Brain microvascular endothelial cell (primary cell): ENCODE data around the gene LY6G5B.

ENCODE experiments used
- DNase-seq: peaks from one replicate; pipeline ENCODE4 v3.0.0-alpha.2; 2020
- H3K27ac ChIP-seq: fragments of 250-450 bp; sonication (Bioruptor Pico); 2 replicates; pipeline ENCODE4 v1.5.1; 2020; ENCODE audit warnings: mild to moderate bottlenecking, moderate library complexity
- H3K27me3 ChIP-seq: fragments of 250-450 bp; sonication (Bioruptor Pico); replicated peaks from 2 replicates; pipeline ENCODE4 v1.5.1; 2020; ENCODE audit warnings: mild to moderate bottlenecking
- H3K36me3 ChIP-seq: fragments of 250-450 bp; sonication (Bioruptor Pico); replicated peaks from 2 replicates; pipeline ENCODE4 v1.5.1; 2020; ENCODE audit warnings: mild to moderate bottlenecking
- H3K4me3 ChIP-seq: 2 replicates; pipeline ENCODE4 v1.5.1; 2011; ENCODE audit warnings: low read depth, mild to moderate bottlenecking, control low read depth, low read length, moderate library complexity
- in situ Hi-C: cut with HindIII; loops from 2 replicates; pipeline ENCODE4 v1.10.0; 2017; ENCODE audit warnings: low sequenced_read_pairs, low pct_ligation_motif_present
- TF ChIP-seq, protein P1 (sequence below): IDR thresholded peaks from 2 replicates; pipeline ENCODE4 v1.5.1; 2011; ENCODE audit warnings: low read depth, mild to moderate bottlenecking, moderate library complexity, low read length, control low read depth, inconsistent platforms; ENCODE audit errors: missing control alignments

The LY6G5B gene

DNA sequence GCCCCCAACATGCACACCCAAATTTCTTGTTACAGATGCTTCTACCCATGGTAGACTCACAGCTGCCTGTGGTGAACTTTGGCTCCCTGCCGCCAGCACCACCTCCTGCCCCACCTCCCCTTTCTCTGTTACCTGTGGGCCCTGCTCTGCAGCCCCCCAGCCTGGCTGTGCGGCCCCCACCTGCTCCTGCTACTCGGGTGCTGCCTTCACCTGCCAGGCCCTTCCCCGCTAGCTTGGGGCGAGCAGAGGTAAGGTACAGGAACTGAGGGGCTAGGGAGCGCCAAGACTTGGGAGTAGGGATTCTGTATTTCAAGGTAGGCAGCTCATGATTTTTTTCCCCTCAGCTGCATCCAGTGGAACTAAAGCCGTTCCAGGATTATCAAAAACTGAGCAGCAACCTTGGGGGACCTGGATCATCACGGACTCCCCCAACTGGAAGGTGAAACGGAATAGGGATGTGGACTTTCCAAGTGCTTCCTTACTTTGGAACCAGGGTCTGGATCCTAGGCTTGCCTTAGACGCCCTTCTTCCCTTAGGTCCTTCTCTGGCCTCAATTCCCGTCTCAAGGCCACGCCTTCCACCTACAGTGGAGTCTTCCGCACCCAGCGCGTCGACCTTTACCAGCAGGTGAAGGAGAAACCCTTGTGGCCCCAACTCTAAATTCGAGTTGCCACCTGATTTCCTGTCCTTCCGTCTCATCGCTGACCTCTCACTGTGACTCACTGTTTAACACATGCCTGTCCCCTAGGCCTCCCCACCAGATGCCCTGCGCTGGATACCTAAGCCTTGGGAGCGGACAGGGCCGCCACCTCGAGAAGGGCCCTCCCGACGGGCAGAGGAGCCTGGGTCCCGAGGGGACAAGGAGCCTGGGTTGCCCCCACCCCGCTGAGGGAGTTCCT is 32.8 kb upstream of the LY6G5B start:
- TF ChIP-seq, protein P1, sequence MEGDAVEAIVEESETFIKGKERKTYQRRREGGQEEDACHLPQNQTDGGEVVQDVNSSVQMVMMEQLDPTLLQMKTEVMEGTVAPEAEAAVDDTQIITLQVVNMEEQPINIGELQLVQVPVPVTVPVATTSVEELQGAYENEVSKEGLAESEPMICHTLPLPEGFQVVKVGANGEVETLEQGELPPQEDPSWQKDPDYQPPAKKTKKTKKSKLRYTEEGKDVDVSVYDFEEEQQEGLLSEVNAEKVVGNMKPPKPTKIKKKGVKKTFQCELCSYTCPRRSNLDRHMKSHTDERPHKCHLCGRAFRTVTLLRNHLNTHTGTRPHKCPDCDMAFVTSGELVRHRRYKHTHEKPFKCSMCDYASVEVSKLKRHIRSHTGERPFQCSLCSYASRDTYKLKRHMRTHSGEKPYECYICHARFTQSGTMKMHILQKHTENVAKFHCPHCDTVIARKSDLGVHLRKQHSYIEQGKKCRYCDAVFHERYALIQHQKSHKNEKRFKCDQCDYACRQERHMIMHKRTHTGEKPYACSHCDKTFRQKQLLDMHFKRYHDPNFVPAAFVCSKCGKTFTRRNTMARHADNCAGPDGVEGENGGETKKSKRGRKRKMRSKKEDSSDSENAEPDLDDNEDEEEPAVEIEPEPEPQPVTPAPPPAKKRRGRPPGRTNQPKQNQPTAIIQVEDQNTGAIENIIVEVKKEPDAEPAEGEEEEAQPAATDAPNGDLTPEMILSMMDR, result no peak
- no peaks in the 10 kb centered on the region for H3K27me3 ChIP-seq
- DNase-seq, result no peak
- in situ Hi-C loops, result no loop called here
- H3K4me3 ChIP-seq, result no peak overlapping the region
- peaks cover 91% of the 10 kb centered on the region for H3K36me3 ChIP-seq
- H3K27ac ChIP-seq, result no peak overlapping the region

DNA sequence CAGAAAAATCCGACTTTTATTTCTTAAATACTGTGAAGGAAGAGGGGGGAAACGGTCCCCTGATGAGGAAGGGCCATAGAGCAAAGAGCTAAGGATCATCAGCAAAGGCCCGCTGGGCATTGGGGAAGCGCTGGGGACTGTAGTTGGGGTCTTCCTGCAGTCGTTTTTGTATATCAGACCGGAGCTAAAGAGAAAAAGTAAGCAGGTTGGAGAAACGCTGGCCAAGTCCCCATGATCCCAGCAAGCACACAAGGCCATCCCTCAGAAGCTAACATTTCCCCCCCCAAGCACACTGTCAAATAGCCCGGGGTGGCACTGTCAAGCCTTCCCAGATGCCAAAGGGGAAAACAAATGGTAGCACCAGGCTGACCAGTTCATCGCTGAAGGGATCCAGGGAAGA is 30.7 kb upstream of the LY6G5B start:
- Histone ChIP-seq H3K36me3 (peaks cover 84% of the 10 kb centered on the region), H3K4me3 (no peak overlapping the region), H3K27me3 (no peaks in the 10 kb centered on the region), H3K27ac (no peak overlapping the region)
- no peak for DNase-seq
- in situ Hi-C loops, result no loop called here
- TF ChIP-seq, protein P1, result no peak

DNA sequence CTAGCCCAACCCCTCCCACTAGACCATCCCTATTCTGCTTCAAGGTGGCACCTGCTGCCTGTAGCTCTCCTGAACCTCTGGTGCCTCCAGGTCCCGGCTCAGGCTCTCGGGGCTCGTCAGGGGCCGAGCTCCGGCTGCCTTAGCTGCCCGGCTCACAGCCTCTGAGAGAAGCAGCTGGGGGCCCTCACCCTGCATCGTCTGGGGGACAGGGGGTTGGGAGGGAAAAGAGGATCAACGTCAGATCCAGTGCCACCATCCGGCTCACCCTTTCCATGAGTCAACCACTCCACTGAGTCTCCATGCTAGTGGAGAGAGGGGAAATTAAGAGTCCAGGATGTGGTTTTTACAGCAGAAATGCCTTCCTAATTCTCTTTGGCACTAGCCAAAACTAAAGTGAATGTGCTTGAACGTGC is 30.3 kb upstream of the LY6G5B start:
- in situ Hi-C loops, result no loop called here
- Histone ChIP-seq H3K36me3 (peaks cover 84% of the 10 kb centered on the region), H3K4me3 (no peak overlapping the region), H3K27ac (no peak overlapping the region), H3K27me3 (no peaks in the 10 kb centered on the region)
- peak; percentile 38 for DNase-seq
- TF ChIP-seq, protein P1, result no peak

DNA sequence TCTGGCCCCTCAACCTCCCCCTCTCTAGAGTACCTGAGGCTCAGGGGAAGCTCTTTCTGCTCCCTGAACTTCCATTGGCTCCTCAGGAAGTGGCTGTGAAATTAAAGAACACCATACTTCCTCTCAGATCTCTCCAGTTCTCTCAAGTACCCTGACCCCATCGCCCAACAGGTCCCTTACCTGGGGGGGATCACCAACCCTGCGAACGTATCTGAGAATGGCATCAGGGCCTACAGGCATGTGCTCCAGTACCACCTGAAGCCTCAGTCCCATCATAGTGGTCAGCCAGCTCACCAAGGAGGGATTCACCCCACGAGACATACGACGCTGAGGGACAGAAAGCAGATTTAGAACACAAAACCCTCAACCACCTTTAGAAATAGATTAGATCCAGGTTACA is 29.2 kb upstream of the LY6G5B start:
- no peak for DNase-seq
- Histone ChIP-seq H3K4me3 (no peak overlapping the region), H3K36me3 (peaks cover 82% of the 10 kb centered on the region), H3K27ac (no peak overlapping the region), H3K27me3 (no peaks in the 10 kb centered on the region)
- in situ Hi-C loops, result no loop called here
- TF ChIP-seq, protein P1, result no peak

DNA sequence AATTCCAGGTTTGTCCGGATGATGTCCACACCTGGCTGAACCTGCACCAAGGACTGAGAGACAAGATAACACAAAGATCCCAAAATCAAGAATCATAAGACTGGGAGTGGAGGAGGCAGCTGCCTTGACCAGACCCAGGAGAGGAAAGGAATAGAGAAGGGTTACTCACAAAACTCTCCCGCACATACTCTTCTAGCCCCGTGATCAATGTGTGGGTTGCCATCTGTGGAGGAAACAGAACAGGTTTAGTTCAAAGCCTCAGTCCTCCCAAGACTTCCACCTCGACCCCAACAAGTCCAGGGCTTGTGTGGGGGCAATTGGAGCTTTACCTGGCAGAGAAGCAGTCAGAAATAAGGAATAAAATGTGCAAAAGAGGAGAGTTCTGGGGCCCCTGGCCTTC is 28.4 kb upstream of the LY6G5B start:
- Histone ChIP-seq H3K4me3 (no peak overlapping the region), H3K27ac (no peak overlapping the region), H3K36me3 (peaks cover 80% of the 10 kb centered on the region), H3K27me3 (no peaks in the 10 kb centered on the region)
- DNase-seq, result no peak
- in situ Hi-C loops, result no loop called here
- TF ChIP-seq, protein P1, result no peak
